ENCODE results near the gene DNASE1L3. TPM values are rescaled to one million over a fixed set of nuclear protein-coding genes. Genes with fewer than 3 reads are reported as not detected.

The DNASE1L3 gene
- total and polyA plus RNA-seq, 2 of the 4 experiments (the other 2 are of a cell fraction) = not detected

GRCh38 chr3:58200121-58200709 lies 10.6 kb downstream of the DNASE1L3 start:
- H3K27ac ChIP-seq (ENCODE audit: insufficient read depth, low read length) = no peak overlapping the region
- H2BK15ac ChIP-seq (ENCODE audit: low read depth, low read length) = no peak overlapping the region
- H3K23ac ChIP-seq (ENCODE audit: low read depth, low read length) = no peak overlapping the region
- peaks cover 15% of the 10 kb centered on the region for H3K27me3 ChIP-seq (ENCODE audit: control insufficient read depth, insufficient read depth, low read length)
- no peak overlapping the region for H3K4me3 ChIP-seq (ENCODE audit: insufficient read depth, low read depth, low read length)
- no TSS peak for BruUV-seq (replicated peaks)
- no peak overlapping the region for H2AK9ac ChIP-seq (replicated peaks; ENCODE audit: low read depth, low read length, poor library complexity)
- no peak overlapping the region for H4K91ac ChIP-seq (ENCODE audit: insufficient read depth, low read depth, low read length)
- H3K36me3 ChIP-seq (ENCODE audit: control insufficient read depth, insufficient read depth, low read length) = no peaks in the 10 kb centered on the region
- no peak for DNase-seq
- no peak overlapping the region; the same call in 1 of the 2 replicates for H3K14ac ChIP-seq (replicated peaks; ENCODE audit: low read depth, low read length)
- H2BK120ac ChIP-seq (ENCODE audit: low read depth, low read length) = no peak overlapping the region
- H3K9me1 ChIP-seq (ENCODE audit: insufficient read depth, low read length) = no peaks in the 10 kb centered on the region
- no peak overlapping the region for H2BK20ac ChIP-seq (ENCODE audit: low read depth, low read length)
- no peak overlapping the region for H2AK5ac ChIP-seq (ENCODE audit: low read depth, low read length)
- no peak overlapping the region for H3K4ac ChIP-seq (ENCODE audit: low read depth, low read length)
- no peak overlapping the region for H2BK5ac ChIP-seq (ENCODE audit: low read depth, low read length, poor library complexity, severe bottlenecking)
- TF ChIP-seq MXI1 (IDR thresholded peaks at IDR 0.05; ENCODE audit: borderline replicate concordance, low read depth, low read length) = no peak
- H3K4me2 ChIP-seq (ENCODE audit: low read depth, low read length) = no peak overlapping the region
- H4K5ac ChIP-seq (ENCODE audit: low read depth, low read length) = no peak overlapping the region
- no peak overlapping the region for H4K8ac ChIP-seq (ENCODE audit: low read depth in 2 of 2, low read length in 2 of 2)
- no peaks in the 10 kb centered on the region for H3K79me1 ChIP-seq (ENCODE audit: low read depth in 1 of 2, low read length in 2 of 2)
- dilution Hi-C loops (cut with HindIII; ENCODE audit: low sequenced_read_pairs, unreplicated experiment) = no loop called here
- H4K20me1 ChIP-seq (ENCODE audit: insufficient read depth, low read length) = no peaks in the 10 kb centered on the region
- ChIA-PET CTCF (no interaction called here), POLR2A (ENCODE audit: unreplicated experiment) (no interaction called here)
- ATAC-seq (ENCODE audit: low read depth) = no peak
- in situ Hi-C loops (cut with MboI; ENCODE audit: low sequenced_read_pairs) = no loop called here
- H3K18ac ChIP-seq (ENCODE audit: low read depth, low read length) = no peak overlapping the region
- intact Hi-C loops (cut with micrococcal nuclease) = no loop called here
- H3K9ac ChIP-seq (ENCODE audit: low read depth, low read length) = no peak overlapping the region
- peaks cover 3% of the 10 kb centered on the region; the same call in 1 of the 2 replicates for H3K4me1 ChIP-seq (ENCODE audit: control insufficient read depth, insufficient read depth, low read length)
- H3K56ac ChIP-seq (ENCODE audit: extremely low read depth, insufficient read depth, low read length) = no peak overlapping the region
- no peak overlapping the region for H2AFZ ChIP-seq (replicated peaks; ENCODE audit: low read length, poor library complexity)
- H3K9me3 ChIP-seq (ENCODE audit: control insufficient read depth, insufficient read depth, low read length) = peaks cover 2% of the 10 kb centered on the region; the same call in 1 of the 2 replicates

All from IMR-90 (cell line).